ENCODE results near the gene WFIKKN2. TPM values are rescaled to one million over a fixed set of nuclear protein-coding genes. Genes with fewer than 3 reads are reported as not detected.

Gene WFIKKN2
- total RNA-seq, 1 experiment from 2014 or later: not detected

DNA sequence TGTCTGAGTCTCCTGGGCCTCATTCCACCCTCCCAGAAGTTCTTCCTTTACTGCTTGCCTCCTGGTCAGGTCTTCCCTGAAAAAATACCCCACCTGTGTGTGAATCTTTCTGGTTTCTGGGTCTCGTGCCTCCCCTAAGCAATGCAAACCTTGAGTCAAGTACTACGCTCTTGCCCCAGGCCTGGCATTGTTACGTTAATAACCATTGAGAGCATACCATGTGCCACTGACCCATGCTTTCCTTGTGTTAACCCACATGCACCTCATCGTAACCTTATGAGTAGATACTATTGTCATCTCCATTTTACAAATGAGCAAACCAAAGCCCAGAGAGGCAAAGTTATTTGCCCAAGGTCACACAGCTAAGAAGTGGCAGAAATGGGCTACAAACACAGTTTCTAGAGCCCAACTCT, 56.2 kb downstream of the WFIKKN2 start:
- TF ChIP-seq, protein P1, sequence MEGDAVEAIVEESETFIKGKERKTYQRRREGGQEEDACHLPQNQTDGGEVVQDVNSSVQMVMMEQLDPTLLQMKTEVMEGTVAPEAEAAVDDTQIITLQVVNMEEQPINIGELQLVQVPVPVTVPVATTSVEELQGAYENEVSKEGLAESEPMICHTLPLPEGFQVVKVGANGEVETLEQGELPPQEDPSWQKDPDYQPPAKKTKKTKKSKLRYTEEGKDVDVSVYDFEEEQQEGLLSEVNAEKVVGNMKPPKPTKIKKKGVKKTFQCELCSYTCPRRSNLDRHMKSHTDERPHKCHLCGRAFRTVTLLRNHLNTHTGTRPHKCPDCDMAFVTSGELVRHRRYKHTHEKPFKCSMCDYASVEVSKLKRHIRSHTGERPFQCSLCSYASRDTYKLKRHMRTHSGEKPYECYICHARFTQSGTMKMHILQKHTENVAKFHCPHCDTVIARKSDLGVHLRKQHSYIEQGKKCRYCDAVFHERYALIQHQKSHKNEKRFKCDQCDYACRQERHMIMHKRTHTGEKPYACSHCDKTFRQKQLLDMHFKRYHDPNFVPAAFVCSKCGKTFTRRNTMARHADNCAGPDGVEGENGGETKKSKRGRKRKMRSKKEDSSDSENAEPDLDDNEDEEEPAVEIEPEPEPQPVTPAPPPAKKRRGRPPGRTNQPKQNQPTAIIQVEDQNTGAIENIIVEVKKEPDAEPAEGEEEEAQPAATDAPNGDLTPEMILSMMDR (conservative IDR thresholded peaks at IDR 0.05; ENCODE audit: low read depth, low read length): no peak
- TF ChIP-seq EZH2 (IDR thresholded peaks at IDR 0.05; ENCODE audit: borderline replicate concordance, low read depth, low read length, poor library complexity, severe bottlenecking): no peak
- DNase-seq (ENCODE audit: low spot score): no peak
- ChIA-PET CTCF (no interaction called here), POLR2A (ENCODE audit: low non-redundant PET) (no interaction called here)
- intact Hi-C loops (cut with micrococcal nuclease; ENCODE audit: unreplicated experiment): no loop called here
- Histone ChIP-seq H3K4me3 (ENCODE audit: low read depth, low read length, poor library complexity, severe bottlenecking) (no peak overlapping the region), H3K27me3 (replicated peaks; ENCODE audit: insufficient read depth, low read depth, low read length, poor library complexity) (no peaks in the 10 kb centered on the region), H3K27ac (ENCODE audit: low read depth, low read length, poor library complexity, severe bottlenecking) (no peak overlapping the region), H3K9me3 (ENCODE audit: low read depth, low read length, poor library complexity, severe bottlenecking) (no peaks in the 10 kb centered on the region), H3K36me3 (ENCODE audit: insufficient read depth, low read length, poor library complexity, severe bottlenecking) (no peaks in the 10 kb centered on the region), H3K4me1 (ENCODE audit: insufficient read depth, low read length, poor library complexity, severe bottlenecking) (no peaks in the 10 kb centered on the region)
- no TSS peak for BruUV-seq (replicated peaks)

Other genes with a start within 250 kb of the WFIKKN2 start
- 0.56 and 1.2 TPM in 2 replicates for gene ABCC3, start 200.7 kb upstream of the WFIKKN2 start, total RNA-seq (2021)
- 54.2 and 61.3 TPM in 2 replicates for gene ANKRD40, start 127.7 kb upstream of the WFIKKN2 start, total RNA-seq (2021)
- gene LUC7L3, start 116.0 kb upstream of the WFIKKN2 start, total RNA-seq (2021): 185 and 194 TPM in 2 replicates
- gene ANKRD40CL, start 68.1 kb upstream of the WFIKKN2 start, total RNA-seq (2021): not detected in 2 replicates
- 19.3 and 24.4 TPM in 2 replicates for gene TOB1, start 30.8 kb downstream of the WFIKKN2 start, total RNA-seq (2021)